HS-27A (cell line): ENCODE data around the gene KIAA0825.

Source experiments
- DNase-seq: peaks from one replicate; pipeline ENCODE4 v3.0.0-alpha.2; 2012; ENCODE audit warnings: low read depth, missing footprints

The KIAA0825 gene

DNA sequence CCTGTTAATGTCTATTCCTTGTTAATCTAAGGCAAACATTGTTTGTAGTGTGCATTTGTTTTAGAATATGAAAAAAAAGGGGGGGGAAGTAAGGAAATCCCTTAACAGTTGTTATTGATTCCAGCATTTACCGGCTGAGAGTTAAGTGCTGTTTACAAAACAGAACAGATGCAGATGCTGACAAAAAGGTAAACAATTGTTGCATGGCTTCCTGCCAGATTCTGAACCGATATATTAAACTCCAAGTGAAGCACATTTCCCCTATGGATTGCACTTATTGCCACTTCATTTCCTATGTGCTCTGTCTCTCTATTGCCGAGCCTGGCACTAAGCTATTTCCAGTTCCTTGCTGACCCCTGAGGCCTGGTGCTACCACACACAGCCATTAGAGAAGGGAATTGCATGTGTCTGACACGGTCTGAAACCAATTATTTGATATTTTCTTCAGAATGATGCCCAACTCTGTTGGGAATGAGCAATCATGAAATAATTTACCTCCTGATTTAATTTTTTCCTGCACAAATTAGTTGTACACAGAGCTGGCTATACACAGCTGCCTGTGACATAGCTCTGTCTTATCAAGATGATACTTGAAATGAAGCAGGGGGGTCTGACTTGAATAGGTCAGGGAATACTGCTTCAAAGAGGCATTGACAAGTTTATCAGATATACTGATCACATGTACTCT is 109.8 kb downstream of the KIAA0825 start:
- DNase-seq, result no peak

DNA sequence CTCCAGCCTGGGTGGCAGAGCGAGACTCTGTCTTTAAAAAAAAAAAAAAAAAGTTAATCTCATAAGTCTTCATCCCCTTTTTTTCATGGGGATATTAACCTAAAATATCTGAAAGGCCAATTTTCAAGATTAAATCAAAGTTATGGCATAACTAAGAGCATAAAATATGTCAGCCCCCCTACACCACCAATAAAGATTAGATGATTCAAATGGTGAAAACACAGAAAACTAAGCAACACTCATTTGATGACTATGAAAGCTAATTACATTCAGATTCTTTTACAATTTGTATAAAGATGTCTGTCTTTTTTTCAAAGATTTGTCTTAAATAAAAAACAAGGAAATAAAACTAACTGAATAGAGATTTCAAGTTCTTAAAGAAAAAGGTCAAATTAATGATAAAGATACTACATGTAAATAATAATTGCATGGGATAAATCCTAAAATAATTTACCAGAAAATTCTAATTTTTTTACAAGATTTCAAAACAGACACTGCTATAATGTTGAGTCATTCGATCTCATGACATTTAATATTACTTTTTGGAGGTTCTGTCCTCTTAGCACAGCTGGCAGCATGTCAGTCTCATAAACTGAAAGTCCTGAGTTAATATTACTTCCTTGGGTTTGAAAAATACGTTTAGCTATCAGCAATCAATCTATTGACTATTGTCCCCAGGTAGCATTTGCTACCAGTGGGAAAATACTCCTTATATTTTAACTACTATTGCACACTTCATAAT is 112.9 kb downstream of the KIAA0825 start:
- DNase-seq, result no peak

DNA sequence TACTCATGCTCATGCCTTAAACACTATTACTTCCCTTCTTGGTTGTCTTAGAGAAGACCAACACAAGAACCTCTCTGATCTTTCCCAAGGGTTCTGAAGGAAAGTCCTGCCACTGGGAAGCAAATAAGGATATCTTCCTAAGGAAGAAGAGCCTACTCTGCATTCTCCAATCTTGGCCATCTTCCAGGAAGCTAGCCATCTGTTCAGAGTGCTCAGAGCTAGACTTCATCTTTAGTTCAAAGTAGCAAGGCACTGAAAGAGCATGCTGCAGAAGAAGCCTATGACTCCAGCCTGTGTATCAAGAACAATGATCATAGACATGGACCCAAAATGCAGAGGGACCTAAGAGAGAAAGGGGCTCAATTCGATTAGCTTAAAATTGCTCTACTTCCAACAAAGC is 114.7 kb downstream of the KIAA0825 start:
- DNase-seq, result no peak

DNA sequence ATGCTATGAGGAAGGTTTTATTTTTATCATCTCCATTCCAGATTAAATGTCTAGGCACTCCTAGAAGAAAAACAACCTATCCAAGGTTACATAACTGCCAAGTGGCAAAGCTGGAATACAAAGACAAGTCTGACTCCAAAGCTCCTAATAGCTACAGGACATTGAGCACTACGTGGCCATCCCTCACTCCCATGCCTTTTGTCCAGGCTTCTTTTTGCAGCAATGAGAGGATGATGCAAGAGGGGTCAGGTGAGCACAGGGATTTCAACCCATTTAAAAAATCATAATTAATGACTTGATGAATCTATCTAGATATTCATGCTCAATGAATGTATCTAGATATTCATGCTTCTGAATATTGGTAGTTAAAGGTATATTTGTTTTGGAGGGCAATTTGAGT is 117.0 kb downstream of the KIAA0825 start:
- no peak for DNase-seq

DNA sequence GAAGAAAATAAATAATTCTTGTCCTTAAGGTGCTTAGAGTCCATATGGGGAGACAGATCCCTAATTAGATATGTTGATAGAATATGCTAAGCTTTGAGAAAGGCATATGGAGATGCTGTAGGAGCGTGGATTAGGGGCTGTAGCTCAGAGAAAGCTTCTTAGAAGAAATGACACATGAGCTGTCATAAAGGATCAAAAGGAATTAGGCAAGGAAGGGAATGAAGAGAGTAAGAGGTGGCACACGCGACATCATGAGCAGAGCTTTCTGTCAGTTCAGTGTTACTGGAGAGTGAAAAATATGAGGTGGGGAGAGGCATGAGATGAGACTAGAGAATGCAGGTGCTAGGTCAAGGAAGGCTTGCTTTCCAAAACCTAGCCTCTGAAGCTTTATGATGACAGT is 118.6 kb downstream of the KIAA0825 start:
- no peak for DNase-seq

DNA sequence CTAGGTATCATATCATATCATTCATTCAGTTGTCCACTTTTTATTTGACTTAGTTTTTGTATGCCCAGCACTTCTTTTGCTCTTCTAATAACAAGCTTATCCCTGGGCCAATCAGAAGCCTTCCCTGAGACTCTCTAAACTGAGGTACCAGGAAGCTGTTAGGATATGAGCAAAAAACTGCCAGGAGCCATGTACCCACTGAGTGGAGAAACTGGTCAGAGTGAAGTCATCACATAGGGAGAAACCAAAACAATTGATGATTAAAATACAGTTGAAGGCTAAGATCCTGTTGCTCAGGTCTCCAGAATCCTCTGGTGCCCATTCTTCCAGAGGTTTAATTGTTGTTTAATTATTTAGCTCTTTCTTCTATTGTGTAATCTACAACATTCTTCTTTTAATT is 120.2 kb downstream of the KIAA0825 start:
- DNase-seq, result no peak

DNA sequence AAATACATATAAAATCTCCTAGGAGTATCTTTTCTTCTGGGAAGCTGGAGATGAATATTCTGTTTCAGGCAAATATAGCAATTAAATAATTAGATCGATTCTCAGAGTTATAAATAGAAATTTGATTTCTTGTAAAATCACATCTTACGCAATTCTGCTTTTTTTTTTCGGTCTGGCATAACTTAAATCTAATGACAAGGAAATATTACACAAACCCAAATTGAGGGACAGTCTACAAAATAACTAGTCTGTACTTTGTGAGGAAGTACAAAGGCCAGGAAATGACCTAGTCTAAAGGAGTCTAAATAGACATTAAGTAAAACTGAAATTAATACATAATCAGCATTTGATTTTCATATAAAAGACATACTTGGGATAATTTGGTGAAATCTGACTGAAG is 133.3 kb downstream of the KIAA0825 start:
- DNase-seq, result no peak

DNA sequence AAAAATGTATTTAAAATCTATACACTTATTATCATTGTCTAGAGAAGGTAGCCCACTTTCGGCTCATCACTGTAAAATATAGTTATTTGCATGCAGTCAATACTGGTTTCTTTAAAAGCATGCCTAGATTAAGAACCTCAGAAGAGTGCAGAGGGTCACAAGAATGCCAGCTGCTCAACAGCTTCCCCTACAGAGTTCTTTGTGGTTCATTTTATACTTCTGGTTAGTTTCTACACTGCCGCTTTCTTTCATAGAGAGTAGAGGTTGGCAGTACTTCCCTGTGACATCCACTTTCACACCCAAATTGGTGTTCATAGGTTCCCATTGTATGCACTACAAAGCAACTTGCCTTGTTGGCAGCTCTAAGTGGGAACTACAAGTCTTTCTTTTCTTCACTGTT is 137.3 kb downstream of the KIAA0825 start:
- DNase-seq, result no peak

DNA sequence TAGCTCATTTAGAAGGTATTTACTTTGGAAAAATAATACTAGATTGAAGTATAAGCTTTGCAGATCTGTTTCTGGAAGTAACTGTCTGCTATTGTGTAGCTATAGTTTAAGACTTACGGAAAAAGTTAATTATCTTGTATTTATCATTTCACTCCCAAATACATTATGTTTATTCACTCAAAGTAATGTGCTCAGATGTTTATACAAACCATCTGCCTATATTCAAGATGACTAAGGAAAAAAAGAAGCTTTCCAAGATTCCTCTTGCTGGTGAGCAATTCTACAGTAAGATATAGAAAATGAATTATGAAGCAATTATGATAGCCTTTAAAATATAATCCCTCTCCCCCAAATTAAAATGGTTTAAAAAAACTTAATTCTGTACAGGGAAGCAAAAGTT is 137.9 kb downstream of the KIAA0825 start:
- no peak for DNase-seq

DNA sequence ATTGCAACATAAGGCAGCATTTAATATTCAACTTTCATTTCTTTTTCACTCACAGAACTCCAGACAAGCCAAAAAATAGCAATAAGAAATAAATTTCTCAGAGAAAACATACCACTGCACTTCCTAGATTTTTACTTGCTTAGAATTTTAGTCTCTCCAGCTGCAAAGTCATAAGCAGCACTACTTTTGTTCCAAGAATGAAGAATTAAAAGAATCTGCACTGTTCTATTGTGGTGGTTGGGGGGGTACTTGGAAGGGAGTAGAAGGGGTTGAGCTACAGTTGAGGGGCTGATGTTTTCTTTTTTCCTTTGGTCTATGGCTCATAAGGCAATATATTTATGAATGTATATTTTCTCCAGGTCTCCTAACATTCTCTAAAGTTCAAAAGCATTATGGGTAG is 144.5 kb downstream of the KIAA0825 start:
- no peak for DNase-seq

DNA sequence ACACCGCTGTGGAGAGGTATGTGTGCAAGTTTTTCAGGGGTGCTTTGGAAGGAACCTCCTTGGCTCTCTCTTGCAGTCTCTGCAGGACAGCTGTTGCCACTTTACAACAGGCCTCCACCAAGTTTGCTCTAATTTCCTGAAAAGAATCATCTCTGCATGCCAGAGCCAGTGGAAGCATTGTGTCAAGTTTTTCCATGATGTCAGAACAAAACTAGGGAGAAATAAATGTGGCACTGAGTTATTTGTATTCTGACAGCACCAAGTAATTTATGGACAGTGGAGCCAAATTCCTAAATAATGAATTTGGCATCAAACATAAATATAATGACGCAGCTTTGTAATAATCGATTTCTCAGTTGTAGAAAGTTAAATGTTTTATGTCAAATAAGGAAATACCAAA is 146.9 kb downstream of the KIAA0825 start:
- DNase-seq, result no peak

DNA sequence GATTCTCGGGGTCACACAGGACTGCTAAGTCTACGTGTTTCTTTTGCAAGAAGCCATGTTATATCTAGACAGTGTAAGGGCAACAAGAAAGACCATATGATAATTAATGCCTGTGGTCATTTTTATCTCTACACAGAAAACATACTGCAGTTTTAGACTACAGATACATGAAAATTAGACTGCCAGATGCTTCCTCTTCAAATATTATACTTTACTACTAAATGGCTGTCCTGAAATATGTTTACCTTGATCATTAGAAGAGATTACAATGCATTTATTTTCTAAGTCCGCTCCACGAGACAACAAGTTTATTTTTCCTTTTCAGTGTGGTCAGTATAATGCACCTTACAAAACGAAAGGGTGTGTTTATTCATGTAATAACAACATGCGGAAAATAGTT is 147.6 kb downstream of the KIAA0825 start:
- no peak for DNase-seq

DNA sequence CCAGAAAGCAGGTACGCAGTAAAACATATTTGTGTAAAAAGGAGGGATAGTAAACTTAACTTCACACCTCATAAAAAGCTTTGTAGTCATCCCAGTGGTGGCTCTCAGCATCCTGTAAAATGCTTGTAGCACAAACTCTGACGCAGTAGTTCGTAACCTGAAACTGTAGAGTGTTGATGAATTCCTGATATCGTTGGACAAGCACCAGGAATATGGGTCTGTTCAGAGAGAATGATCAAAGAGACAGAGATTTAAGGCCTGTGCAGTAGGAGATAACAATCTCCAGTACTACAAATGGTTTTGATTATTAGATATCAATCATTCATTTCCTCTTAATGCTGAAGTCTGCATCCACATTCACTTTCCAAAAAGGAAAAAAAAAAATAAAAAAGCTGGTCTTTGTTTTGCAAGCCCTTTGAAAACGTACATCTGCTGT is 148.5 kb downstream of the KIAA0825 start:
- DNase-seq, result no peak

DNA sequence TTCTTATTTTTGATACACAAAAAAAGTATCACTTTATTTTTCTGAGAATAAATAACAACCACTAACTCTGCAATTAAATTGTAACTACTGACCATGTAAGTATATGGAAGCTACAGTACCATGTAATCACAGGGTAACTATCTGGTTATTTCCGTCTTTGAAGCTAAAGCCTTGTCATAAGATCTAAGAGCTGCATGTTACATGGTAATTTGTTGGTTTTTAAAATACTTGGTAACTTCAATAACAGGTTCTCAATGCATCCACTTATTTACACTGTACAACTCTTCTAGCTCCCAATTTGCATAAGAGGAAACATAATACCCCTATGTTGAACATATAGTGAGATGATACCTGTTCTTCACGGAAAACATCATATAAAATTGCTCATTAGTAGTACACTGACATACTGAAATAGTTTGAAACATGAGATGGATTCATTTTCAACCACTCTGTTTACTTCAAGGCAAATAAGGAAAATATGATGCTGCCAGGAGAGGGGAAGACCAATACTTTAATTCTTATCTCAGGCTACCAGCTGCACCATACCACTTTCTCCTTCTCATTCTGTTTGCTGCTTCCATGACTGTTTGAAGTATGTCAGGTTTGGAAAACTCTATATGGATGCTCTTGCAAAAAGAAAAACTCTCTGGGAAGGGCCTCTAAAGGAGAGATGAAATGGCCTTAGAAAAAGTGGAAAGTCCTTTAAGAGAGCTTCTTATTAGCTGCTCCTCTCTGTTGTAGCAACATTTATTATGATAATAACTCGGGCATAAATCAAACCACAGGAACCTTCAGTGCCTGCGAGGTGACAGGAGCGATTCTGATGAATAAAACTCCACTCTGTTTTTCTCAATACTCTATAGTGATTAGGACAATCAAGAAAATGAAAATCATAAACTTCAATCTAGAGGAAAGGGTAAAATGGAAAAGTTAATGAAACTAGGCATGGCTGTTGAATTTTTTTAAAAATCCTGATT is 150.2 kb downstream of the KIAA0825 start:
- no peak for DNase-seq

DNA sequence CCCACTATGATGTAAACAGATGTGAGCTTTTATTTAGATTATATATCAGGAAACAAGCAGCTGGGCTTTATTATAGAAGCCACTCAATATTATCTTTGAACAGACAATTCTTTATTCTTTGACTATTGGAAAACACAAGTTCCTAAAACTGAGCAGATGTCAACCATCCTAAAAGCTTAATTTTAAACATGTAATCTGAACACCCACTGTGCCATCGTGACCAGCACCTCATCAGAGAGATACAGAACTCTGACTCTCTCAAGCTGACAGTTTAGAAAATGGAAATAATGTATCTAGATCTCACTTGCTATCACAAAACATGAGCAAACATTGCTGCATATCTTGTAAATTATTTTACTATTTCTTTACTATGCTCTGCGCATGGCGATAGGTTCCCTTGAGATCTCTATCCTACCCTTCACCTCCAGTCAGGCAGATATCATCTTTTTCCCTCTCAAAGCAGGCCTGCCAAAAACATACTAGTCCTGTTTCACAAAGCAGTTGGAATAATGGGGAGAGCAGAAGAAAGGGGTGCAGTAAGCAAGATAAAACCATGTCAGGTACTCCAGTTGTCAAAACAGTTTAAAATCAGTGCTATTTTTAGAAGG is 151.0 kb downstream of the KIAA0825 start:
- DNase-seq, result no peak

DNA sequence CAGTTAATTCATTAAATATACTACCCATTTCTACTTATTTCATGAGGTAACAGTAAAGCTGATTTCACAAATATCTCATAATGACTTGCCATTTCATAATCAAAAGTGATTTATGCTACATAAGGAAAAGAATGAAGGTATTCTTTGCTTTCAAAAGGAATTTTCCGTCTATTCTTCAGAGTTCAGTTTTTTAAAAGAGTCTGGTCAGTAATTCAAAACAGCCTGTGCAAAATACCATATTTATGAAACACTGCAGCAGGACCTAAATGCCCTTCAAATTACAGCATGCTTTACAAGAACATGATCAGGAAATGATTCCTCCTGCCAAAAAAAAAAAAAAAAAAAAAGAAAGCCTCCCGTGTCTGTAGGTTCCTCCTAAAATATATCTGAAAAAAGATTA is 154.7 kb downstream of the KIAA0825 start:
- no peak for DNase-seq

DNA sequence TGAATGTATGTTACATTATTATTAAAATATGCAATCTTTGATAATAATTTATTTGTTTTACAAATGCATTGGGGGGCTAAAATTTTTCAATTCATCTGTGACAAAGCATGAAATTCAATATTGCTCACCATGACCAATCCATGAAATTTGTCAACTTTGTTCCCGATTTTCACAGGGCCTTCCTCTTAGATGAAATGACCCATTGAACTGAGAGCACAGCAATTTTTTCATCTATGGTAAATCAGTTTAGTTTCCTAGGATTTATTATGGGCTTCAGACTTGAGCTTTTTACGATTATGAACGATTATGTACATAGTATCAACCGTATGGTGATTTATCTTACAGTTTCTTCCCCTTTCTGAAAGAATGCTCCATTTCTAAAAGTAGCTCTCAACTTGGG is 157.3 kb downstream of the KIAA0825 start:
- no peak for DNase-seq

DNA sequence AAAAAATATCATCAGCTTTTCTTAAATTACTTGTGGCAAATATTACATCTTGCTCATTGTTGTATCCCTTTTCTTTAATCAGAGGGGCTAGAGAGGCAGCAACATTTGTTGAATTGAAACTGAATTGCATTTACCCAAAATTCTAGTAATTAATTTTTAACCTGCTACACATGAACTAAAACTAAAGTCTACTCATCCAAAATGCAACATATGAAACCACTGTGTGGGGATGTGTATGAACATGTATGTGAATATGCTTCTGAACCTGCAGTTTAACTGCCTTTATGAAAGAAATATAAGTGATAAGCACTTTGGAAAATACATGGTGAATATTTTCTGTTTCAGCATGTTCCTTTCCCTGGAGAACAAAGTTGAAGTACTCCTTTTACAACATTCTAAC is 158.5 kb downstream of the KIAA0825 start:
- no peak for DNase-seq

DNA sequence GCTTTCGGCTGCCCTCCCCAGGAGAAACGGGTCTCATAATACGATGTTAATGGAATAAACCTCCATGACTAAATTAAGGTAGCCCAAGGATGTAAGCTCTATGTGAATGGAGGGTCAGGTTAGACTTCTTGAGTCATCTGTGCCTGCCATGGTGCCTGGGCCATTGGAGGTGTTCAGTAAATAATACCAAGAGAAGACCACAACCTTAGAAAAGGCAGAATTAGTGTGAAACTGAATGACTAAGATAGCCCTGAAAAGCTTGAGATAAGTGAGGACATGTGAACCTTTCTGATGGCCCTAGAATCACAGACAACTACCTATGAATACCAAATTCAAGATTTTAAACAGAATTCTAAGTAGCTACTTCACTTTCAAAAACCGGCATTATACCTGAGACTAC is 160.6 kb downstream of the KIAA0825 start:
- no peak for DNase-seq

DNA sequence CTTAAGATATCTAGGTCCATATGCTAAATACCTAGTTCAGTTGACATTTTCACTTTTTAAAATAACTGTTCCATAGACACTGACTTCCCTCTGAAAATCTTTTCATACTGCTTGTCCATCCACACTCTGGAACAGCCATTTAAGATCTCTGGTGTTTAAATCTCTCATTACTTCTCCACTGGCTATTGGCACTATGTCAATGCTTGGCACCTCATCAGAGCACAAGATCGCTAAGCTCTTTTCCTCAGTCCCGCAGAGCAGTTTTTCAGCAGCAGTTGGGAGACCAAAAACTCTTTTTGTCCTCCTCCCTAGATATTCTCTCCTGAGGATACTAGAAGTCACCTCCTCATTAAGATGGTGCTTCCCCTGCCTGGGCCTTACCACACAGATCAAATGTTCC is 172.7 kb downstream of the KIAA0825 start:
- DNase-seq, result no peak

DNA sequence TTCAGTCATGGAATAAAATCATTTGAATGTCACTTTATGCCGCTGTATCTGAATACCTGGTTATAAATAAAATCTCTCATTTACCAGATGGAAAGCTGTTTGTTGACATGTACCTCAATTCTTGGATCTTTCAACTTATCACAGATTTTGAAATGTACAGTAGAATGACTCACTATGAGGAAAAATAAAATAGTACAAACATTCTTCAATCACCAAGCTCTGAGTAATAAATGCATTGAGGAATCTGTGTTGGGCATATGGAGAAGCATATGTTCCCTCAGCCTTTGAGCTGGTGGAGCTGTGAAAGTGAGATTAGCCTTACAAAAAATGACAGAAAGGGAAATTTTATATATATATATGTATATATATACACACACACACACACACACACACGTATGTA is 175.4 kb downstream of the KIAA0825 start:
- DNase-seq, result no peak

DNA sequence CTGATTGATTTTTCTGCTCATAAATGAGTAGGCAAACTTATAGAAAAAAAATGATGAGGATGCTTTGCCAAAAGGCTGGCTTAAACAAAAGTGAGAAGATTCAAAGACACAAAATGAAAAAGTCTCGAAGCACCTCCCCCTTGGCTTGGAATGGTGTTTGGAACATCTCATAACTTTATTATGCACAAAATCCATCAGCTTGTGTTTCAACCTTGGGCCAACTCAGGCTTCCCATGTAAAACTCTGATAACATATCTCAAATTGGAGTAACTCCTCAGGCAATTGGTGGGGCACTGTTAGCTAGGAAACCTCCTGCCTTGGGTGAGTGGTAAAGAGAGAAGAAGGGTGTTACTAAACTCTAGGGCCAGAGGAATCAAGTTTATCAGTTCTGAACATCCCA is 176.3 kb downstream of the KIAA0825 start:
- DNase-seq, result no peak
